GM19351 (cell line): ENCODE data around the gene RASA3.
"Not testable (repeated sequence)": the region's sequence is repeated elsewhere in the genome, so short reads cannot be mapped to it uniquely, and the experiment has no call there.

Source experiments
- ATAC-seq: cut with Tn5 transposase; IDR thresholded peaks from one replicate; pipeline ENCODE4 v1.9.1; 2021; ENCODE audit warnings: mild to moderate bottlenecking, moderate library complexity; ENCODE audit not compliant: unreplicated experiment

The RASA3 gene

DNA sequence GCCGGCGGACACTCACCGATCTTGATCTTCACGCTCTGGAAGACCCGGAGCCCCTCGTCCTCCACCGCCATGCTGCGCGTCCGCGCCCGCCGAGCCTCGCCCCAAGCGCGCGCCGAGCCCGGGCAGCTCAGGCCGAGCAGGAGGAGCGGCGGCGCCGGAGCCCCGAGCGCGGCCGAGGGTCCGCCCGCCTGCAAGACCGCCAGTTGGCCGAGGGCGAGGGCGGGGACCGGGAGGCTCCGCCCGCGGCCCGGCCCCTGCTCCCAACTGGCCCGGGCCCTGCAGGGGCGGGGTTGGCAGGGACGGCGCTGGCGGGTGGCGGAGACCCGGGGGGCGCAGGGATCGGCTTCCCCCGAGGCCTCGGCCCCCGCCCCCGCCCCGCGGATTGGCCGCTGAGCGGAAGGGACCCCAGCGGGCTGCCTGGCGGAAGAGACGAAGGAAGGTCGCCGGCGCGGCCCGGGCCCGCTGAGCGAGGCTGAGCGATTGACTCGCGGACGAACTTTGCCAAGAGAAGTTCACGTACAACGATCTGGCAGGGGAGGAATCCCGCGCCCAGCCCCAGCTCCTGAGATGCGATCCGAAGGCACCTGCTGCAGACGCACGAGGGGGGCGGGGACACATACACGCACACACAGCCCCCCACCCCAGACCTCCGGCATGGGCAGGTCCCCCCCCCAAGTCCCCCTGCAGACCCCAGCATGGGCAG, at the start of gene RASA3:
Gene RASA3 (minus strand): TSS at position 205 of the 703 bp plus-strand sequence. CDS start 134 bp downstream, at position 71.
- ATAC-seq, result peak; percentile 58

GRCh38 chr13:114179087-114179658, 46.8 kb upstream of the RASA3 start, which contains the start of gene CFAP97D2:
Gene CFAP97D2, plus strand, starts transcription at chr13:114179257. Its CDS starts 74 bp downstream, at chr13:114179331.
- ATAC-seq, result no peak

DNA sequence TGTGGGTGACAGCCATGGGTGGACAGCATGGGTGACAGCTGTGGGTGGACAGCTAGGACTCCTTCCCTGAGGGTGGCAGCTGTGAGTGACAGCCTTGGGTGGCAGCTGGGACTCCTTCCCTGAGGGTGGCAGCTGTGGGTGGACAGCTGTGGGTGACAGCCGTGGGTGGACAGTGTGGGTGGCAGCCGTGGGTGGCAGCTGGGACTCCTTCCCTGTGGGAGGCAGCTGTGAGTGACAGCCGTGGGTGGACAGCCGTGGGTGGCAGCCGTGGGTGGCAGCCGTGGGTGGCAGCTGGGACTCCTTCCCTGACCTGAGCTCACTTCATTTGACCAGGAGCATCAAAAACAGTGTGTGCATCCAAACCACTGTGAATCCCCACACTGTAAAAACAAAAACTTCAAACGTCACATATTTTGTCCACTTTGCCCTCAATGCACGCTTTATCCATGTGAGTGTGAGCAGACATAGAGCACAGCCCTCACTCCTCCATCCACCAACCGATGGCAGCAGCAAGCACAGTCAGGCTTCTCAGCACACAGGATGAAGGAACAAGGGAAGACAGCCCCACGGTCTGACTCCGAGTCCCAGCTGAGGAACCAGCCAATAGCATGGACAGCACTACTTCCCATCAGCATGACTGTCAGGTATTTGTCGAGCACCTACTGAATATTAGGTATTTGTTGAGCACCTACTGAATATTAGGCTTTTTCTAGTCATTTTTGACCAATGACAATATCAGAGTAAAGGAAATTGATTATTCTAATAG, 45.0 kb upstream of the RASA3 start:
- no peak for ATAC-seq

GRCh38 chr13:114176359-114176902, 44.0 kb upstream of the RASA3 start:
- not testable (repeated sequence) for ATAC-seq

DNA sequence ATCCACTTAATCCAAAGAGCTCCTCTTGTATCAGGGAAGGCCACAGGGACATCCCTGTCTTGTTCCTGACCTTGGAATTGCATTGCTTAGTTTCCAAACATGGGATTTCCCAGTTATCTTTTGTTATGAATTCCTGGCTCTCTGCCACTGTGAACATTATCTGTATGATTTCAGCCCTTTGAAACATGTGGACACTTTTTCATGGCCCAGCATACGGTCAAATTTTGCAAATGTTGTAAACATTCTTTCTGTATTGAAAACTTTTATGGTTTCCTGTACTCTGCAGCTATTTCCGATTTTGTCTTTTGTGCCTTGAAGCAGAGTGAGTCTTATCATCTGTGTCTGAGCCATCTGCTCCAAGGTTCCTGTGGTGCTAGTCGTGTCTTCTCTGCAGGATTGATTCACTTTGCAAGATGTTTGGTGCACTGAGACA, 42.1 kb upstream of the RASA3 start:
- no peak for ATAC-seq

GRCh38 chr13:114173745-114174144, 41.3 kb upstream of the RASA3 start:
- no peak for ATAC-seq

DNA sequence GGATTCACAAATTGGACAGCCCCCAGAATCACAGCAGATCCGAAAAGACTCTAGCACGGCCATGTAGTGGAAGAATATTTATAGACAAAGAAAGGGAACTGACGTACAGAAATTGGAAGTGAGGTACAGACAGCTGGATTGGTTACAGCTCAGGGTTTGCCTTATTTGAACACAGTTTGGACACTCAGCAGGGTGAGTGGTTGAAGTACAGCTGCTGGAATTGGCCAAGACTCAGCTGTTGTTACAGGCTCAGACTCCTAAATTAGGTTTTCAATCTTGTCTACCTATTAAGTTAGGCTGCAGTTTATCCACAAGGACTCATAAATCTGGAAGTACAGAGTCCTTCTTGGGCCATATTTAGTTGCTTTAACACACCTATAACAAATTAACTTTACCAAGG, 40.8 kb upstream of the RASA3 start:
- no peak for ATAC-seq

- no peak for ATAC-seq
Measured at GRCh38 chr13:114167885-114168284, 35.5 kb upstream of the RASA3 start.

- ATAC-seq, result no peak
Measured at GRCh38 chr13:114167426-114167825, 35.0 kb upstream of the RASA3 start.

DNA sequence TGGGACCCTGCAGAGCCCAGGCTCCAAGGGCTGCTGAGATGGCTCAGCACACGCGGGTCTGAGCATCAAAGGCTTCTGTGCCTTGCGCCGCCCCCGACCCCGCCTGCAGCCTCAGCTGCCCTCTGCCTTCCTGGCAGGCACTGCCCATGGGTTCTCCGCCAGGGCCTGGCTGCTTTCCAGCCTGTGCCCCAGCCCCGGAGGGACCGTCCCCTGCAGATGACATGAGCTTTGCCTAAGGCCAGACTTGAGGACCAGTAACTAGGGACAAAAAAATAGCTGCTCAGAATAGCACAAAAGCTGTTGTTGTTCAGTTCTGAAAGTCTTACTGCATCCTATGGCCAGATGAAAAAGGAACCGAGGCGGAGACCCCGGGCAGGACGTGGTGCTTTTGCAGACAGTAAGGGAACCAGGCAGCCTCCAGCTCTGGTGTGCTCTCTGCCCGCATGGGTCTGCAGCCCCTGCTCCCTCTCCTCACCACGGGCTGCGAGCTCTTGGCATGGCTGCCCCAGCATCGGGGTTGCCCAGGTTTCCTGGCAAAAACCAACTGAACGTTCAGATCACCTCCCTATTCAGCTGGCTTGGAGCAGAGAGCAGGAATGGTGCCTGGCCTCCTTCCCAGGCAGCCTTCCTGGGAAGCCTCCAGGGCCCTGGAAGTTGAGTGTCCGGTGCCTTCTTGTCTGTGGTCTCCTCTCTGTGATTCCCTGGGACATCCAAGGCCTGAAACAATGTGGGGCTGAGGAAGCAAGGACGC, 34.1 kb upstream of the RASA3 start:
- ATAC-seq, result no peak

- ATAC-seq, result no peak
Measured at GRCh38 chr13:114164681-114165429, 32.4 kb upstream of the RASA3 start.

DNA sequence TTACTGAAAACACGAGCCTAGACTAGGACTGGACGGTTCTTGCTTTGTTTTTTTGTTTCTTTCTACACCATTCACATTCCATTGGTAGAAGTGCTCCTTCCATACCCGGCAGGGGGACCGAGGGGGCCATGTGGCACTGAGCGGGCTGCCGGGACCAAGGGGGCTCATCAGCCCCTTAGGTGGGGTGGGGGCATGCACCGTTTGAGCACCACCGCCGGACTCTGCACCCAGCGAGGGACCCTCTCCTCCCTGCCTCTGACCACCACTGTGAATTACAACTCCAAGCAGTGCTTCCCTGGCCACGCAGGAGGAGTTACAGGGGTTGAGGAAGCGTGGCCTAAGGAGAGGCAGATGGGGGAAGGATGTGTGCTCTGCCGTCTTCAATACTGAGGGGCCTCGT, 31.6 kb upstream of the RASA3 start:
- no peak for ATAC-seq

GRCh38 chr13:114162533-114162922, 30.1 kb upstream of the RASA3 start:
- no peak for ATAC-seq

DNA sequence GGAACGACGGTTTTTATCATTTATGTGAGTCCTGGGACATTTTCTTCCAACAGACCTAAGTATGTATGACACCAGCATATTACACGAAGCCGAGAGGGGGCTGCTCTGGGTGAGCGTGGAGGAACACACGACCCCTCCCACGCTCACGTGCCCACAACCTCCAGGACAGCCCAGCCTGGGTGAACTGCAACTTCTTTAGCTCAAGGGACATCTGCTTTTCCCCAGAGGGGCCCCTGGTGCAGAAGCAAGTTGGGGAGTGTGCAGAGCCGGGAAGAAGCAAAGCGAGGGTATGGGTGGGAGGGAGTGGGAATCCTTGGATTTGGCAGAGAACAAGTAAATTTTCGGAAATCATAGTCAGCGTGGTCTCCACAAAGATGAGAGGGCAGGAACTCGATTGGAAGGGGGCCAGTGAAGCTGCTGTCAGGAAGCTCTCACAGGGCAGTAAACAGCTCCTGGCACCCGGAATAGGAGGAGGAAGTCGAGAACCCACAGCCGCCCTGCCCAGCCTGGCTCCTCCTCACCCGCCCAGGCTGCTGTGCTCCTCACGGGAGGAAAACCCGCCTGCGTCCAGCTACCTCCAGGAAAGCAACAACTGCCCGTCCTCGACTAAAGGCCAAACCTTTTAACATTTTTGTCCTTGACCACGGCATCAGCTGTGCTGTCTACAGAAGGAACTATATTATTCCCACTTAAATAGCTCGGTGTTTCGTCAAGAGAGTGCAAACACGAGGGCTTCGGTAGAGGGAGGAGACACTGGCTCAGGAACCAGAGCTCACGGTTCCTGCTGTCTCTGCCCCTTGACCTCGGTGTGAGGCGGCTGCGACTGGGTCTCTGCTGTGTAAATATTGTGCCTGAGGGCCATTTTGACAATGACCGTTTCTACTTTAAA, 29.5 kb upstream of the RASA3 start:
- no peak for ATAC-seq

DNA sequence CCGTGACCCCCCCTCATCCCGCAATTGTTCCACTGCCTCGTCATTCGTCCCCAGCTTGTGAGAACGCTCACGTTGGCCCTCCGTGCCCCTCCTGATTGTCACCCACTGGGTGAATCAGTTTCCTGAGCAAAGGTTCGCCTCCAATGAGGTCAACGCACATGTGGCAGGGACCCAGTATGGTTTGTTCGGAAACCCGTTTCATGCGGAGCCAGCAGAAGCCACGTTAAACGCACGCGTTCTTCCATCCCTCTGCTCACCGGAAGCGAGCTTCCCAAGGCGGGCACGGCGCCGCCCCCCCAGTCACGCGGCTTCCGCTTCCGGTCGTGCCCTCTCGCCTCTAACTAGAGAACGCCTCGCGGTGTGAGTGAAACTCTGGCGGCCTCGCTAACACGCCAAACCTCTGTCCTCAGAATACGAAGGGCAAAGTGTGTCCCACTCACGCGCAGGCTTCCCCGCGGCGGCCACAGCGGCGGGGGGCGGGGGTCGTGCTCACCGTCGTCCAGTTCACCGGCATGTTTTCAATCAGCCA, 28.7 kb upstream of the RASA3 start:
- no peak for ATAC-seq

GRCh38 chr13:114158869-114159666, 26.6 kb upstream of the RASA3 start:
- ATAC-seq, result not testable (repeated sequence)

- ATAC-seq, result no peak
Measured at GRCh38 chr13:114157869-114158495, 25.6 kb upstream of the RASA3 start.
